Prostate gland (tissue), 2 donors: ENCODE measurements around the gene TAS1R3. TPM values are rescaled to one million over a fixed set of nuclear protein-coding genes. Genes with fewer than 3 reads are reported as not detected.
A peak's percentile ranks its signal among the peaks of the same experiment; 100 is the strongest.

Source experiments
- microRNA-seq: library from miRNA; unstranded; fragments of <30 nt; microRNA quantifications from one replicate; pipeline ENCODE4, GENCODE V29; 2016
- small RNA-seq, 2 donors: library from RNA; depleted of rRNA; stranded (forward); fragments of <200 nt; gene quantifications; one replicate each; pipeline ENCODE3, GENCODE V24; 2016
- total RNA-seq, 2 donors: library from RNA; depleted of rRNA; stranded (reverse); fragments of >200 nt; gene quantifications; one replicate each; pipeline ENCODE4 v1.1.0, GENCODE V29; 2016

Gene TAS1R3
- total RNA-seq, 2 donors from 2014 or later, result 0.80 TPM; not detected in 1

Small RNAs within 50 kb of the gene (microRNA-seq; reads per million reads assigned to microRNA genes)
- gene MIR6726 (0.84 reads per million, percentile 3 among the genes with 10 or more reads in this experiment), gene MIR6727 (not detected), gene MIR6808 (0.34 reads per million)

Small RNAs within 50 kb of the gene (small RNA-seq; reads per million reads assigned to genes)
- gene MIR6726, result 0 to 0.84 reads per million in 2 donors

Other genes starting within 250 kb of the TAS1R3 start
- gene C1orf159, start 215.2 kb upstream of the TAS1R3 start, total RNA-seq, result 10 to 100 TPM; 20.0 to 26.4 TPM
- 1 to 10 TPM in 1 of 2 donors, under 1 TPM in 1; 0.77 to 7.3 TPM for gene TTLL10, start 157.4 kb upstream of the TAS1R3 start, total RNA-seq
- 1 to 10 TPM; 3.1 to 3.5 TPM for gene TNFRSF18, start 124.7 kb upstream of the TAS1R3 start, total RNA-seq
- gene TNFRSF4, start 117.1 kb upstream of the TAS1R3 start, total RNA-seq, result 1 to 10 TPM in 1 of 2 donors, under 1 TPM in 1; 0.50 to 3.0 TPM
- 100 to 1,000 TPM; 177 to 185 TPM for gene SDF4, start 99.3 kb upstream of the TAS1R3 start, total RNA-seq
- 10 to 100 TPM; 29.6 to 41.5 TPM for gene B3GALT6, start 99.0 kb upstream of the TAS1R3 start, total RNA-seq
- 1 to 10 TPM in 1 of 2 donors, not detected in 1; 3.4 TPM for gene C1QTNF12, start 84.6 kb upstream of the TAS1R3 start, total RNA-seq
- 10 to 100 TPM; 56.0 to 79.4 TPM for gene UBE2J2, start 57.4 kb upstream of the TAS1R3 start, total RNA-seq
- gene SCNN1D, start 50.8 kb upstream of the TAS1R3 start, total RNA-seq, result 10 to 100 TPM in 1 of 2 donors, 1 to 10 TPM in 1; 6.9 to 23.7 TPM
- gene ACAP3, start 23.4 kb upstream of the TAS1R3 start, total RNA-seq, result 10 to 100 TPM; 43.2 to 58.6 TPM
- gene PUSL1, start 22.7 kb upstream of the TAS1R3 start, total RNA-seq, result 10 to 100 TPM; 30.6 to 36.9 TPM
- gene INTS11, start 6.6 kb upstream of the TAS1R3 start, total RNA-seq, result 100 to 1,000 TPM in 1 of 2 donors, 10 to 100 TPM in 1; 97.3 to 178 TPM
- gene CPTP, start 6.5 kb upstream of the TAS1R3 start, total RNA-seq, result 10 to 100 TPM; 35.8 to 54.0 TPM
- 100 to 1,000 TPM in 1 of 2 donors, 10 to 100 TPM in 1; 70.5 to 165 TPM for gene DVL1, start 18.1 kb downstream of the TAS1R3 start, total RNA-seq
- gene MXRA8, start 27.3 kb downstream of the TAS1R3 start, total RNA-seq, result 100 to 1,000 TPM in 1 of 2 donors, 10 to 100 TPM in 1; 39.0 to 152 TPM
- 100 to 1,000 TPM; 152 to 161 TPM for gene AURKAIP1, start 43.9 kb downstream of the TAS1R3 start, total RNA-seq
- gene CCNL2, start 68.1 kb downstream of the TAS1R3 start, total RNA-seq, result 100 to 1,000 TPM; 116 to 242 TPM
- gene MRPL20, start 76.0 kb downstream of the TAS1R3 start, total RNA-seq, result 100 to 1,000 TPM; 143 to 174 TPM
- gene ANKRD65, start 90.0 kb downstream of the TAS1R3 start, total RNA-seq, result 10 to 100 TPM; 33.7 to 34.9 TPM
- 100 to 1,000 TPM; 191 to 227 TPM for gene VWA1, start 104.4 kb downstream of the TAS1R3 start, total RNA-seq
- 1 to 10 TPM; 7.3 to 9.9 TPM for gene ATAD3C, start 118.4 kb downstream of the TAS1R3 start, total RNA-seq
- 10 to 100 TPM; 16.8 to 26.9 TPM for gene ATAD3B, start 140.5 kb downstream of the TAS1R3 start, total RNA-seq
- 10 to 100 TPM; 30.0 to 32.8 TPM for gene ATAD3A, start 180.9 kb downstream of the TAS1R3 start, total RNA-seq
- gene TMEM240, start 209.3 kb downstream of the TAS1R3 start, total RNA-seq, result 1 to 10 TPM; 4.5 to 6.8 TPM
- gene SSU72, start 243.6 kb downstream of the TAS1R3 start, total RNA-seq, result 100 to 1,000 TPM; 173 to 203 TPM